Neural progenitor cell (in vitro differentiated cells): ENCODE data around the gene LRP3.

Experiments used
- EZH2 ChIP-seq: fragments of 200-600 bp; sonication (generic); IDR thresholded peaks from 2 replicates; pipeline ENCODE4 v1.6.1; 2017; ENCODE audit warnings: antibody characterized with exemption, mild to moderate bottlenecking, moderate library complexity
- TF ChIP-seq, protein P1 (sequence below): fragments of 200-600 bp; sonication (generic); IDR thresholded peaks from 2 replicates; pipeline ENCODE4 v1.5.1; 2017; ENCODE audit warnings: antibody characterized with exemption, mild to moderate bottlenecking

DNA sequence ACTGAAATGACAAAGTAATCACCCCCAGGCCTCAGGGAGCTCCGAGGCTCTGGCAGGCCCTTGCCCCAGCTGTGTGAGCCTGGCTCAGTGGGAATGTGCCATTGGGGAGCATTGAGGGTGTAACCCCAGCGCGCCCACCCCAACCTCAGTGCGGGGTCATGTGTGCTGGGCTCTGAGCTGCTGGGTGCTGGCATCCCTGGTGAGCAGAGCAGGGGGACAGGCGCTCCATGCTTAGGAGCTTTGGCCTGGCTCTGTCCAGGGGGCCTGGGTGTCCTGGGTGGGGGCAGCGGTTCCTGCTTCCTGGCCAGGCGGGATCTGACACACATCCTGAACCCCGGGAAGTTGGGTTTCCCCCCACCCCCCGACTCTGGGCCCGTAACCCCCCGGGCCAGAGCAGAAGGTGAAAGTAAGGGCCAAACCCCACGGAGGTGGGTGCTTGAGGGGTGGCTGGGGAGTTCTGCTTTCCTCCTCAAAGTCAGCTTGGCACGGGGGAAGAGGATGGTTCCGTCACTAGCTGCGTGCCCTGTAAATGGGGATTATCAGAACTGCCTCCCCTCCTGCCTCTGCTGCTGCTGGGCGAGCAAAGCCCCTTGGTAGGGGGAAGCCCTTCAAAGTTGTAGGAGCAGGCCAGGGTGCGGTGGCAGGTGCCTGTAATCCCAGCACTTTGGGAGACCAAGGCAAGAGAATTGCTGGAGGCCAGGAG lies 1.7 kb downstream of the LRP3 start:
- TF ChIP-seq, protein P1, sequence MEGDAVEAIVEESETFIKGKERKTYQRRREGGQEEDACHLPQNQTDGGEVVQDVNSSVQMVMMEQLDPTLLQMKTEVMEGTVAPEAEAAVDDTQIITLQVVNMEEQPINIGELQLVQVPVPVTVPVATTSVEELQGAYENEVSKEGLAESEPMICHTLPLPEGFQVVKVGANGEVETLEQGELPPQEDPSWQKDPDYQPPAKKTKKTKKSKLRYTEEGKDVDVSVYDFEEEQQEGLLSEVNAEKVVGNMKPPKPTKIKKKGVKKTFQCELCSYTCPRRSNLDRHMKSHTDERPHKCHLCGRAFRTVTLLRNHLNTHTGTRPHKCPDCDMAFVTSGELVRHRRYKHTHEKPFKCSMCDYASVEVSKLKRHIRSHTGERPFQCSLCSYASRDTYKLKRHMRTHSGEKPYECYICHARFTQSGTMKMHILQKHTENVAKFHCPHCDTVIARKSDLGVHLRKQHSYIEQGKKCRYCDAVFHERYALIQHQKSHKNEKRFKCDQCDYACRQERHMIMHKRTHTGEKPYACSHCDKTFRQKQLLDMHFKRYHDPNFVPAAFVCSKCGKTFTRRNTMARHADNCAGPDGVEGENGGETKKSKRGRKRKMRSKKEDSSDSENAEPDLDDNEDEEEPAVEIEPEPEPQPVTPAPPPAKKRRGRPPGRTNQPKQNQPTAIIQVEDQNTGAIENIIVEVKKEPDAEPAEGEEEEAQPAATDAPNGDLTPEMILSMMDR = no peak
- TF ChIP-seq EZH2 = no peak
